Measurements from ENCODE around the gene POFUT2. TPM values are rescaled to one million over a fixed set of nuclear protein-coding genes. Genes with fewer than 3 reads are reported as not detected.
A peak's percentile ranks its signal among the peaks of the same experiment; 100 is the strongest.

The POFUT2 gene
- polyA plus RNA-seq, 4 donors: 30.5 to 40.7 (median 37.6) TPM

- DNase-seq (ENCODE audit: low read depth in 4 of 4, low spot score in 2 of 4): no peak
Measured at GRCh38 chr21:45299864-45300785, 12.4 kb upstream of the POFUT2 start.

GRCh38 chr21:45299026-45299863 is 11.6 kb upstream of the POFUT2 start:
- no peak for DNase-seq (ENCODE audit: low read depth in 4 of 4, low spot score in 2 of 4)

- no peak for DNase-seq (ENCODE audit: low read depth in 4 of 4, low spot score in 2 of 4)
Measured at GRCh38 chr21:45297869-45298268, 10.2 kb upstream of the POFUT2 start.

DNA sequence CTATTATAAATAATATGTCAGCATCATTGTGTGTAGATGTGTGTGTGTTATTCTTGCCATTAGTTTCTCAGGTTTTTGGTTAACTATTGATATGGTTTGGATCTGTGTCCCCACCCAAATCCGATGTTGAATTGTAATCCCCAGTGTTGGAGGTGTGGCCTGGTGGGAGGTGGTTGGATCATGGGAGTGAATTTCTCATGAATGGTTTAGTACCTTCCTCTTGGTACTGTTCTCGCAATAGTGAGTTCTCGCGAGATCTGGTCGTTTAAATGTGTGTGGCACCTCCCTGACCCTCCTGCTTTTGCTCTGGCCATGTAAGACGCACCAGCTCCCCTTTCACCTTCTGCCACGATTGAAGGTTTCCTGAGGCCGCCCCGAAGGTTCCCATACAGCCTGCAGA is 9.6 kb upstream of the POFUT2 start:
- no peak for DNase-seq (ENCODE audit: low read depth in 4 of 4, low spot score in 2 of 4)

- DNase-seq (ENCODE audit: low read depth in 4 of 4, low spot score in 2 of 4): no peak
Measured at GRCh38 chr21:45296638-45297037, 8.9 kb upstream of the POFUT2 start.

GRCh38 chr21:45295576-45296365 is 8.1 kb upstream of the POFUT2 start:
- no peak for DNase-seq (ENCODE audit: low read depth in 4 of 4, low spot score in 2 of 4)

DNA sequence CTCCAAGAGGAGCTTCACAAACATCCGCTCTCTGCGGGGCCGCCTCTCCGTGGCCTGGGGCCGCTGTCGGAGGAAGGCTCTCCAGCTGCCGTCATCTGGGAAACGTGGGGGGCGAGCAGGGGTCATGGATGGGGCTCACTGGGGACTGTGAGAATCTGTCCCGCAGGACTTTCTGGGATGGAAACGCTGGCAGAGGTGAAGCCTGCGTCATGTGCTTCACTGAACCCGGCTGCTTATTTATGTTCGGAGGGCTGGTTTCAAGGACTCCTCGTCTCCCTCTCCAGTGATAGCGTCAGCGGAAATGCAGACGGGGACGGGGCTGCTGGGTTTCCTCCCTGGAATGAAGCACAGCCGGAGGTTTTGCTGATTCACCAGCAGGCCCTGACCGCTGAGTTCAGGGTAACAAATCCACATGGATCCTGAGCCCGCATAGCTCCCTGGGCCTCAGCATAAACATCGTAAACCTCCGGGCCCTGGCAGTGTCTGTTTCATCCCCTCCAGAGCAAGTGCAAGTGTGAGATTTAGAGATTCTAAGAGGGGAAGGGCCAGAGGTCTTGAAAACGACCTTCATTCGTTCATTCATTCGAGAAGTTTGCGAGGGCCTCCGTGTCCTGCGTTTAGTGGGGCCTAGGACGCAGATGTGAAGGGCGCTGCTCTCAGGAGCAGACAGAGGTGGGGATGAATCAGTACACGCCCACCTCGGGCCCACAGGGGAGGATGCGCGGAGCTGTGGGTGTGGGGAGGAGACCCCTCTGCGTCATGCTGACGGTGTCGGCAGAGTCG is 7.0 kb upstream of the POFUT2 start:
- DNase-seq (ENCODE audit: low read depth in 4 of 4, low spot score in 2 of 4): peak in 2 of 4 donors; percentile 75 to 79

GRCh38 chr21:45293726-45294401 is 6.2 kb upstream of the POFUT2 start:
- DNase-seq (ENCODE audit: low read depth in 4 of 4, low spot score in 2 of 4): no peak

DNA sequence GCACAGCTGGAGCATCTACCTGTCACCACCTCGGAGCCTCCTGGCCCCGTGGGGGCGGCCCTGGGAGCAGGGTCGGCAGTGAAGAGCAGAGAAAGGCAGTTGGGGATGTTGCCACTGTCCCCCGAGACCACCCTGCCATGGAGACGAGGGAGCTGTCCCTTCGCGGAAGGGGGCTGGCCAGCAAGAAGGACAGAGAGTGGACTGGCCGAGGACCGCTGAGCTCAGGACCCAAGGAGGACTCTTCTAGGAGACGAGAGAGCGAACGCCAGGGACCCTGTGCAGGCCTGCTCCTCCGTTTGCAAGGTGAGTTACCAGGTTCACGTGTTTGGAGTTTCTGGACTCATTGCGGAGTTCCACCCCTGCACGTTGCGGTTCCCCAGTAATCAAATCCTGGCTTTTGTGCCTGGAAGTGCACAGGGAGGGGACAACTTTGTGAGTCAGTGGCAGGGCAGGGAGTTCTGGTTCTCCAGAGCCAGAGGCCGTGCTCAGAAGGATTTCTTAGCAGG is 5.6 kb upstream of the POFUT2 start:
- DNase-seq (ENCODE audit: low read depth in 4 of 4, low spot score in 2 of 4): no peak

DNA sequence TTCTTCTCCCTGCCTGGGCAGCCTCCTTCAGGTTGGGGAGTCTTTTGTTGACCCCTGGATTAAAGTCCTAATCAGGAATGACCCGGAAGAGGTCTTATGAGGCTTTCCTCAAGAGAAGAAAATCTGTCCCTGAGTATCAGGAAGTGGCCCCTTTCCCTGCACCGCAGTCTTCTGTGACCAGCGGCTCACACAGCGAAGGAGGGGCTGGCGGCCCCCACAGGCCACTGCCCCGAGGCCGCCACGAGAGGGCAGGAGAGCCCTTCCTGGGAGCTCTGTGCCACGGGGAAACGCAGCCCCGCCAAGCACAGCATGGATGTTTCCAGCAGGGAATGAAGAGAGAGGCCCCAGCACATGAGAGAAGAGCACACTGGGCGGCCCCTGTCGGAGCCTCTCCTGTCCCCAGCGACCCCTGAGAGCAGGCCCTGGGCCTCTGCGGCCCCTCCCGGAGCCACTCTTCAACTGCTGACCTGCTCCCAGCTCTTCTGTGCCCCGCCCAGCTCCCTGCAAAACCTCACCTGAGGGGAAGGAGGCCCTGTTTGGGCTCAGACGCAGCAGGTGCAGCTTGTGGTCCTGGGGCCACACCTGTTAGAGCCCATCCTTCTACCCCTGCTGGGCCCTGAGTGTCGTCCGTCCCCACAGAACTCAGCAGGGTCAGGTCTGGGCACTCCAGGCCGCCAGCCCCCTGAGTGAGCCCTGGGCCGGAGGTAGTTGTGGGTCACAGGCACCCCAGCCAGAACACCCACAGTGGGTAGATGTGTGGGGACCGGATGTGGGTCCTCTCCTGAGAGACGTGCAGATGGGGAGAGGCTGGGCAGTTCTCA is 4.9 kb upstream of the POFUT2 start:
- DNase-seq (ENCODE audit: low read depth in 4 of 4, low spot score in 2 of 4): peak in 2 of 4 donors; percentile 73 to 77

DNA sequence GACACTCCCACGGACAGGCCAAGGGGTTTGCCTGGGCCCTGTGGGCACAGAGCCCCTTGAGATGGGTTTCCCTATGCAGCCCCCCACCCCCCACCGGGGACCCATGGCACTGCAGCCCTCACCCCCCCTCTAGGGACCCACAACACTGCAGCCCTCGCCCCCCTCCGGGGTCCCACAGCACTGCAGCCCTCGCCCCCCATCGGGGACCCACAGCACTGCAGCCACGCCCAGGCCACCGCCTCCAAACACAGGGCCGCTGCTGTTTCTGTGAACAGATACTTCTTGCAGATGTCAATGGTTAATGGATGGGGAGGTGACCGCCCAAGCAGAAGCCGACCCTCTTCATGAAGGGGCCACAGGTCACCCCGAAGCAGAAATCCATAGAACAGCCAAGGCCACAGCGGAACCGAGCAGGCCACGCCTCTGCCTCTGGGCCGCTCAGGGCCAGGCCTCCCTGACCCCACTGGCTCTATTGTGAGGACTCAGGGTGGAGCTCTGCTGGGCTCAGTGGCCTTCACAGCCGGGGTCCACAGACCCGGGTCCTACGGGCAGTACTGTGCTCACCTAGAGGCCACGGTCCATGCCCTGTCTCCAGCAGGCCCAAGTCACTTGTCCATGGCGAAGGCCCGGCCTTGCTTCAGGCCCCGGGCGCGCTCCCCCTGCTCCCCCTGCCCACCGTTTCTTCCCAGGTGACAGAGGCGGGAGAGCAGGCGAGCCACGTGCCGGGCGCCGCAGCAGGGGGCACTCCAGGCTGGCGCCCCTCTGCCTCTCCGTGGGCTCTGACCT is 4.1 kb upstream of the POFUT2 start:
- no peak for DNase-seq (ENCODE audit: low read depth in 4 of 4, low spot score in 2 of 4)

GRCh38 chr21:45290948-45291612 is 3.4 kb upstream of the POFUT2 start:
- no peak for DNase-seq (ENCODE audit: low read depth in 4 of 4, low spot score in 2 of 4)

DNA sequence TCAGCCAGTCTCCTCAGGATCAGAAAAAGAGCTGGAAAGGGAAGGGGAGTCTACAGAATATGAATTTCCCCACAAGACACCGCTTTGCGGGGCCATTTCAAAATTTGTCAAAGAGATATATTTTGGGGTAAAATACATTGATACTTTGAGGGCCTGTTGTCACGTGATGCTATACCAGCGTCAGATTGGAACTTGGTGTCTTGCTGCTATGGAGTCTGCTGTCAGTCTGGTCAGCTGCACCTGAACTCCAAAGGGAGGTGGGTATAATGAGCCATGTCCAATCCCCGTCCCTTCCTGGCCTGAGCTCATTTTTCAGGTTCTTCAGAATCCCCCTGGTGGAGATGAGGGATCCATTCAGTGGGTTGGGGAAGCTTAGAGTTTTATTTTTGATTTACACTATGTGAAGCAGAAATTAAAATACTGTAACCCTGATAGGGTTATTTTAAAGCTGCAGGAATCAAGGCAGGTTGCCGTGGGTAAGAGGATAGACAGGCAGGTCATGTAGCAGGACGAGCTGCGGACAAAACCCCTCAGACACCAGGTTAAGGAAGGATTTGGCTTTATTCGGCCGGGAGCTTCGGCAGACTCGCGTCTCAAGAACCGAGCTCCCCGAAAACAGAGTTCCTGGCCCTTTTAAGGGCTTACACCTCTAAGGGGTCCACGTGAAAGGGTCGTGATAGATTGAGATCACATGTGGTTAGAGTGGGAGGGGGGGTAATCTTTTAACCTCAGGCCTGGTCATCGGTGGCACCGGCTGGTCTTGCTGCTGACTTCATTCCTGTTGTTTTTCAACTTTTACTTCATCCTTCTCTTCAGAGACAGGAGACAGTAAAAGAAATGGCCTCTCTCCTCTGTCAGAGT is 2.2 kb upstream of the POFUT2 start:
- no peak for DNase-seq (ENCODE audit: low read depth in 4 of 4, low spot score in 2 of 4)

- DNase-seq (ENCODE audit: low read depth in 4 of 4, low spot score in 2 of 4): no peak
Measured at GRCh38 chr21:45289134-45289533, 1.4 kb upstream of the POFUT2 start.

GRCh38 chr21:45288441-45288841 is 746 bp upstream of the POFUT2 start:
- DNase-seq (ENCODE audit: low read depth in 4 of 4, low spot score in 2 of 4): no peak

Measured in left renal cortex interstitium (tissue), 4 donors.